ENCODE measurements around the gene TPCN1. TPM values are rescaled to one million over a fixed set of nuclear protein-coding genes. Genes with fewer than 3 reads are reported as not detected.

The TPCN1 gene
- total RNA-seq, 1 experiment from 2014 or later = 32.7 TPM

- H3K9me3 Mint-ChIP-seq = no peaks in the 10 kb centered on the region
- CTCF ChIA-PET = interaction anchor here (0.7 to 1.4 kb wide), 4 partner anchors 15 to 189 kb away, joined by 3 read pairs; partner anchors contain the start of gene TPCN1
- no peak overlapping the region for H3K4me3 Mint-ChIP-seq
- peaks cover 31% of the 10 kb centered on the region for H3K36me3 Mint-ChIP-seq
- no peaks in the 10 kb centered on the region for H3K27me3 Mint-ChIP-seq (ENCODE audit: low read depth)
- no peak overlapping the region; the same call in 1 of the 2 replicates for H3K27ac Mint-ChIP-seq
- TF ChIP-seq ZNF219 (CRISPR knock-in tag; IDR thresholded peaks at IDR 0.05; ENCODE audit: borderline replicate concordance) = no peak
- no peak for TF ChIP-seq HMGA2 (CRISPR knock-in tag; IDR thresholded peaks at IDR 0.05)
- no peak for TF ChIP-seq OVOL2 (CRISPR knock-in tag; IDR thresholded peaks at IDR 0.05; ENCODE audit: borderline replicate concordance)
- no peak for TF ChIP-seq ATF1 (CRISPR knock-in tag; IDR thresholded peaks at IDR 0.05)
- TF ChIP-seq GABPB1 (CRISPR knock-in tag; IDR thresholded peaks at IDR 0.05) = no peak
- TF ChIP-seq ARID4B (CRISPR knock-in tag; IDR thresholded peaks at IDR 0.05; ENCODE audit: borderline replicate concordance) = no peak
- no peak for TF ChIP-seq ZNF317 (CRISPR knock-in tag; IDR thresholded peaks at IDR 0.05; ENCODE audit: borderline replicate concordance, low read depth)
- no peak for TF ChIP-seq ZMAT4 (CRISPR knock-in tag; IDR thresholded peaks at IDR 0.05)
- no peak for TF ChIP-seq NFATC4 (CRISPR knock-in tag; IDR thresholded peaks at IDR 0.05)
- TF ChIP-seq NR3C1 (CRISPR knock-in tag; conservative IDR thresholded peaks at IDR 0.05; ENCODE audit: low read depth) = no peak
- no peak for TF ChIP-seq ZNF281 (CRISPR knock-in tag; IDR thresholded peaks at IDR 0.05)
- TF ChIP-seq GRHL2 (CRISPR knock-in tag; IDR thresholded peaks at IDR 0.05; ENCODE audit: insufficient replicate concordance, severe bottlenecking) = no peak
- no peak for TF ChIP-seq GTF2I (CRISPR knock-in tag; conservative IDR thresholded peaks at IDR 0.05)
- TF ChIP-seq RORB (CRISPR knock-in tag; IDR thresholded peaks at IDR 0.05) = no peak
- no peak for TF ChIP-seq ELF4 (CRISPR knock-in tag; IDR thresholded peaks at IDR 0.05; ENCODE audit: low read depth)
- TF ChIP-seq ATF3 (CRISPR knock-in tag; conservative IDR thresholded peaks at IDR 0.05) = no peak
- no peak for TF ChIP-seq SOX15 (CRISPR knock-in tag; IDR thresholded peaks at IDR 0.05)
- POLR2A ChIA-PET = no interaction called here
- ATAC-seq = no peak
- DNase-seq (ENCODE audit: low spot score) = no peak
- H3K4me1 Mint-ChIP-seq = peaks cover 50% of the 10 kb centered on the region
These were observed 15.5 kb downstream of the TPCN1 start for GRCh38 chr12:113236539-113237399.

GRCh38 chr12:113237748-113238147, 16.5 kb downstream of the TPCN1 start:
- Mint-ChIP-seq H3K27me3 (ENCODE audit: low read depth) (no peaks in the 10 kb centered on the region), H3K9me3 (no peaks in the 10 kb centered on the region), H3K27ac (no peak overlapping the region), H3K36me3 (peaks cover 29% of the 10 kb centered on the region), H3K4me3 (no peak overlapping the region), H3K4me1 (peaks cover 43% of the 10 kb centered on the region)
- TF ChIP-seq CDX4 (CRISPR knock-in tag; IDR thresholded peaks at IDR 0.05; ENCODE audit: borderline replicate concordance) (no peak), ELF4 (CRISPR knock-in tag; IDR thresholded peaks at IDR 0.05; ENCODE audit: low read depth) (no peak), MLX (CRISPR knock-in tag; IDR thresholded peaks at IDR 0.05) (no peak), USF1 (CRISPR knock-in tag; IDR thresholded peaks at IDR 0.05) (no peak)
- no peak for ATAC-seq
- no peak for DNase-seq (ENCODE audit: low spot score)
- POLR2A ChIA-PET = no interaction called here
- CTCF ChIA-PET = interaction anchor here (0.7 to 0.8 kb wide), 2 partner anchors 40 to 188 kb away, joined by 3 read pairs; no protein-coding TSS in a partner anchor
